GM19351 (cell line): ENCODE results near the gene ZDHHC19.
"Not testable (repeated sequence)": the region's sequence is repeated elsewhere in the genome, so short reads cannot be mapped to it uniquely, and the experiment has no call there.

Experiments used
- ATAC-seq: cut with Tn5 transposase; IDR thresholded peaks from one replicate; pipeline ENCODE4 v1.9.1; 2021; ENCODE audit warnings: mild to moderate bottlenecking, moderate library complexity; ENCODE audit not compliant: unreplicated experiment

Gene ZDHHC19

GRCh38 chr3:196205442-196206205 is 5.6 kb downstream of the ZDHHC19 start:
- ATAC-seq: not testable (repeated sequence)

- ATAC-seq: no peak
Observed at GRCh38 chr3:196203846-196204245, 7.4 kb downstream of the ZDHHC19 start.

- no peak for ATAC-seq
Observed at GRCh38 chr3:196202516-196202970, 8.7 kb downstream of the ZDHHC19 start.

- ATAC-seq: no peak
Observed at GRCh38 chr3:196198771-196199753, 12.1 kb downstream of the ZDHHC19 start.

GRCh38 chr3:196198081-196198675 is 13.0 kb downstream of the ZDHHC19 start:
- ATAC-seq: no peak

- ATAC-seq: no peak
Observed at GRCh38 chr3:196197524-196197923, 13.7 kb downstream of the ZDHHC19 start.

GRCh38 chr3:196195664-196196265 is 15.4 kb downstream of the ZDHHC19 start:
- no peak for ATAC-seq

GRCh38 chr3:196194542-196194915 is 16.7 kb downstream of the ZDHHC19 start:
- ATAC-seq: no peak

- no peak for ATAC-seq
Observed at GRCh38 chr3:196193736-196194541, 17.3 kb downstream of the ZDHHC19 start.

GRCh38 chr3:196193133-196193735 is 18.0 kb downstream of the ZDHHC19 start:
- ATAC-seq: no peak

GRCh38 chr3:196192524-196193051 is 18.6 kb downstream of the ZDHHC19 start:
- ATAC-seq: peak; percentile 31

GRCh38 chr3:196192036-196192523 is 19.1 kb downstream of the ZDHHC19 start:
- ATAC-seq: no peak

- peak; percentile 41 for ATAC-seq
Observed at GRCh38 chr3:196189566-196190347, 21.4 kb downstream of the ZDHHC19 start.

- ATAC-seq: peak; percentile 44
Observed at GRCh38 chr3:196186651-196187573, 24.3 kb downstream of the ZDHHC19 start.

- no peak for ATAC-seq
Observed at GRCh38 chr3:196184881-196185280, 26.3 kb downstream of the ZDHHC19 start.

GRCh38 chr3:196184169-196184432 is 27.1 kb downstream of the ZDHHC19 start:
- not testable (repeated sequence) for ATAC-seq

- ATAC-seq: no peak
Observed at GRCh38 chr3:196181127-196181546, 30.1 kb downstream of the ZDHHC19 start.

- no peak for ATAC-seq
Observed at GRCh38 chr3:196180346-196180745, 30.9 kb downstream of the ZDHHC19 start.
